ENCODE results near the gene BRD1.
A peak's percentile ranks its signal among the peaks of the same experiment; 100 is the strongest.

BRD1 gene

DNA sequence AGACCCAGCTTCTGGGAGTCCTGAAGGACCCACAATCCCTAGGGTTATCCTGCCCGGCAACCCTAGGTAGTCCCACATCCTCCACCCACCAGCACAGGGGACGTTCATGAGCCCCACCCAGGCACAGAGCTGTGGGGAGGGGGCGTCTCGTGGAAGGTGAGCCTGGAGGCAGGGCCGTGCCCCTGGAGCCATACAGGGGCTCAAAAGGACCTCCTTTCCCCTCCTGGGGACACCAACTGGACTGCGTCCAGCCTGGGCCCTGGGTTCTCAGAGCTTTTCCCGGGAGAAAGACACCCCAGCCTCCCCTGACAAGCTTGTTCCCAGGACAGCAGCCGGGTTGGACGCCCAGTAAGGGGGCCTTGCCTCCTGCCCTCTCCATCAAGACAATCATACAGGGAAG is 78.4 kb downstream of the BRD1 start:
- DNase-seq: no peak

DNA sequence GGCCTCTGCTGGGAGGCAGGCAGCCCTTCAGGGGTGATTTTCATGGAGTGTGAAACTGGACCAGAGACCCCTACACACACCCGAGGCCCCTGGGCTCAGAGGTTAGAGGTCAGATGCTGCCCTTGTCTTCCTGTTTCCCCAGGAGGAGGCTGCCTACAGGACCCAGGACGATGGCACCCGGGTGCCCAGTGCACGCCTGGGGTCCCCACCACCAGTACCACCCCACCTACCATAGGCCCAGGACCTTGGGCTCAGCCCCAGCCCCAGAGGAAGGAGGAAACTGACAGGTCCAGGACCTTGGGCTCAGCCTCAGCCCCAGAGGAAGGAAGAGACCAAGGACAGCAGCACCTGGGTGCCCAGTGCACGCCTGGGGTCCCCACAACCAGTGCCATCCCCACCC is 79.2 kb downstream of the BRD1 start:
- no peak for DNase-seq

DNA sequence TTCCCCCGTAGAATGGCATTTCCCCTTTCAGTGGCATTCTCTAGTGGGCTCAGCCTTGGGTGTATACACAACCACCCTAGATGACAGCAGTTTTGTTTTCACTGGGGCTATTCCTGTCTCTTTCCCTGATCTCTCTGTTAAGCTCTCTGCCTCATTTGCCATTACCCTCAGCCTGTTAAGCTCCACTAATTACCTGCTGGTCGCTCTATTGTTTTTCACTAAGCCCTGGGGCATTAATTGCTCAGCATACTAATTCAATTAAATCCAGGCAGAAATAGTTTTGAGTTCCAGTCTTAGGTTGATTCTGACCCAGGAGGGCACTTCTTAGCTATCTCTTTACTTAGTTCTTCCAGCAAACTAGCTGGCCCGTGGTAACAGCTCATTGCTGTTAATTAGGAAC is 80.0 kb downstream of the BRD1 start:
- no peak for DNase-seq

DNA sequence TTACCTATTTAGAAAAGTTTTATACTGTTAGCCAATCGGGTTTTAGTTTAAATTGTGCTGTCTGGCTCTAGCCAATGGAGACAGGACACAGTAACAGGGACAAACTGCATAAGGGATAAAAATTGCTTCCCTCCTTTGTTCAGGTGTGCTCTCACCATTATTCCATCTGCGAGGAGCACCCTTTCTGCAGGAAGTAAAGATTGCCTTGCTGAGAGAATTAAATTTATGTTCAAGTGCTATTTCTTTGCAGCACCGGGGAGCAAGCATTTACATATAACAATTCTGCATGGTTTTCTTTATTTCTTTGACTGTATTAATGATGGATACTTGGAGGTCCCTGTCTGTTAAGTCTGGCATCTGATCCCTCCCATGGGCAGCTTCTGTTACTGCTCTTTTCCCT is 80.5 kb downstream of the BRD1 start:
- DNase-seq: no peak

DNA sequence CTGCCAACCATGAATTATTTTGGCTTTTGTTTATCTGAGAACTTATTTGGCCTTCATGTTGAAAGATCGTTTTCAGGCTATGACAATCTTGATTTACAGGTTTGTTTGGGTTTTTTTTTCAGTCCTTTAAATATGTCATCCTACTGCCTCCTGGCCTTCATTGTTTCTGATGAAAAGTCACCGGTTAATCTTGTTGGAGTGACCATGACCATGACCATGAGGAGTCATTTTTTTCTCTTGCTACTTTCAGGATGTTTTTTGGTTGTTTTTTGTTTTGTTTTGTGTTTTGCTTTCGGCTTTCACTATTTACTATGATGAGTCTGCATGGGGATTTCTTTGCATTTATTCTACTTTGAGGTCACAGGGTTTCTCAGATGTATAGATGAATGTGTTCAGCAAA is 81.6 kb downstream of the BRD1 start:
- no peak for DNase-seq

DNA sequence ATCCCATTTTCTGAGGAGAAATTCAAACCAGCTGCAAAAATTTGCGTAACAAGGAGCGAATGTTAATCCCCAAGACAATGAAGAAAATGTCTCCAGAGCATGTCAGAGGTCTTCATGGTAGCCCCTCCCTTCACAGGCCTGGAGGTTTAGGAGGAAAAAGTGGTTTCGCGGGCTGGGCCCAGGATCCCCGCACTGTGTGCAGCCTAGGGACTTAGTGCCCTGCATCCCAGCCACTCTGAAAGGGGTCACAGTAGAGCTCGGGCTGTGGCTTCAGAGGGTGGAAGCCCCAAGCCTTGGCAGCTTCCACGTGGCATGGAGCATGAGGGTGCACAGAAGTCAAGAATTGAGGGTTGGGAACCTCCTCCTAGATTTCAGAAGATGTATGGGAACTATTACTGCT is 87.4 kb downstream of the BRD1 start:
- no peak for DNase-seq

DNA sequence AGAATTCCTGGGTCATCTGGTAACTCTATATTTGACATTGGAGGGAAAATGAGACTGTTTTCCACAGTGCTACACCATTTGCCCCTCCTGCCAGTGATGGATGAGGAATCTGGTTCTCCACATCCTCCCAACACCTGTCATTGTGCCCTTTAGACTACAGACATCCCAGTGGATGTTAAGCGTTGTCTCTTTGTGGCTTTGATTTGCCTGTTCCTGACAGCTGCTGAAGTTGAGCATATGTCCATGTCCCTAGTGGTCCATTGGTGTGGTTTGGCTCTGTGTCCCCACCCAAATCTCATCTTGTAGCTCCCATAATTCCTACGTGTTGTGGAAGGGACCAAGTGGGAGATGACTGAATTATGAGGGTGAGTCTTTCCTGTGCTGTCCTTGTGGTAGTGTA is 88.5 kb downstream of the BRD1 start:
- no peak for DNase-seq

DNA sequence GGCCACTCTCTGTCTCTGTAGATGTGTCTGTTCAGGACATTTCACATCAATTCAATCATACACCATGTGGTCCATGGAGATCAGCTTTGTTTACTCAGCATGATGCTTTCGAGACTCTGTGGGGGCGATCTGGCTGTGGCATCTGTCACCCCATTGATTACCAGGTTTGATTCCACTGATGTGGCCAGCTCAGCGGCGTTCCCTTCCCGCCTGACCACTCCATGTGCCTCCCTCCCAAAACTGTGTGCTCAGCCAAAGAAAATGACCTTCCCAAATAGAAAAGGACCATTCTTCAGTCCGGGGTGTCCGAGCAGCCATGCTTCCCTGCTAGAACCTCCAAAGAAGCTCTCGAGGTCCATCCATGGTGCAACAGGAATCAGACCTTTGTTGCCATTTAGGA is 89.1 kb downstream of the BRD1 start:
- DNase-seq: no peak

DNA sequence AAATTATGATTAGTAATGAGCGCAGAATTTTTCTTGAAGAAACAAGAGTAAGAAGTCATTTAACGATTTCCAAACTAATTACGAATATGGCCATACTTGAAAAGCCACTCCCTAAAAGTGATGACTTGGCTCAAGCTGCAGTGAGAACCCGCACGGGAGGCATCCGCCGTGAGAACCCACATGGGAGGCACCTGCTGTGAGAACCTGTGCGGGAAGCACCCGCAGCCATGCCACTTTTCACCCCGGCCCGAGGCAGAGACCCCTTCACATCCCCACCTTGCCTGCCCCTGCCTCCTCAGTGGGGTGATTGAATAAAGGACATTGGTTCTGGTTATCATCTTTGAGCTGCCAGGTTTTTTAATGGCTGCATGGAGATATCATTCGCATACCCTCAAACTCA is 89.7 kb downstream of the BRD1 start:
- no peak for DNase-seq

DNA sequence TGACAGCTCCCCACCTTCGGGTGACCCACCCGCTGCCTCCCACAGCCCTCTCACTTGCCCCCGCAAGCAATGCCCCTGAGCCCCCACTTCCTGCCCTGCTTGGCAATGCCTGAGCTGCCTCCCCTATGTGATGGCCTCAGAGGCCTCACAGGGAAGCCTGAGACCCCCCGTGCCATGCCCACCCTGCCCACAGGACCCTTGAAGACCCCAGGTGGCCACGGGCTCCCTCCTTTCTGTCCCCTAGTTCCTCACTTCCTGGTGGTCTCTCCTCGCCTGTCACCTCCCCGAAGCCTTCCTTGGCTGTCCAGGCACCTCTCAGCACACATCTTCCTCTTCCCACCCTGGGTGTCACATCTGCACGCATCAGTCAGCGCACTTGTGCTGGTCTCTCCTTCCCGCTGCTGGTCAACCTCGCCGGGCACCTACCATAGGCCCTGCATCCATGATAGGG is 90.5 kb downstream of the BRD1 start:
- no peak for DNase-seq

DNA sequence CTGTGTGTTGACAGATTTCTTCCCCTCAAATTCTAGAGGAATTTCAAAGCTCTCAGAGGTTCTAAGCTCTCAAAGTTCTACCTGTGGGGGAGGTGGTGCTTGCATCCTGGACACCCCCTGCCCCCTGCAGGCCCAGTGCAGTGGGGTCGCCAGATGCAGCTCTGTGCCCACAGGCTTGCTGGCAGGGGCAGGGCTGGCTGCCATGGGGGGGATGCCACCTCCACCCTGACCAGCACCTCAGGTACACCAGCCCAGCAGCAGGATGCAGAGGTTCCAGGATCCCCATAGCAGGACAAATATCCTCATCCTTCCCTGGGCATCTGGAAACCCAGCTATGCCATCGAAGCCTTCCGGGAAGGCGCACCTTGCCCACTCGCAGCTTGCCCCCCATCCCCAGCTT is 91.1 kb downstream of the BRD1 start:
- DNase-seq: no peak

DNA sequence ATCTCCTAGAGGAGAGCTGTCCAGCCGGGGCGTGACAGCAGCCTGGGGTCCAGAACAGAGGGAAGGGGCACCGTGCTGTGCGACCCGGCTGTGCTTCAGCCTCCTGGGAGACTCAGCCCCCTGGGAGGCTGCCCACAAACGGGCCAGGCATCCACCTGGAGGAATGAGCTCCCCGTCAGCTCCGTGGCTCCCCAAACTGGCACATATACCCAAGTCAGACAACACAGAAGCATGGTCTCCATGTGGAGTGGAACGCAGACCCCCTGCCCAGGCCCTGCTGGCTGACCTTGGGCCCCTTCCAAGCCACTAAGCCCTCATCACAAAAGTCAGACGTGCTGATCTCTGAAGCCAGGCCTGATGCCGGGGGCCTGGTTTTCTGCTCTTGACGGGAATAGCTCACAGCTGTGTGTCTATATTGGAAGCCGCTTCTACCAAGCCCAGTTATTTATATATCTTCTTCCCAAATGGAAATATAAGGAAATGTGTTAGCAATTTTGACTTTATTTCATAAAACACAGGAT is 91.7 kb downstream of the BRD1 start:
- no peak for DNase-seq

DNA sequence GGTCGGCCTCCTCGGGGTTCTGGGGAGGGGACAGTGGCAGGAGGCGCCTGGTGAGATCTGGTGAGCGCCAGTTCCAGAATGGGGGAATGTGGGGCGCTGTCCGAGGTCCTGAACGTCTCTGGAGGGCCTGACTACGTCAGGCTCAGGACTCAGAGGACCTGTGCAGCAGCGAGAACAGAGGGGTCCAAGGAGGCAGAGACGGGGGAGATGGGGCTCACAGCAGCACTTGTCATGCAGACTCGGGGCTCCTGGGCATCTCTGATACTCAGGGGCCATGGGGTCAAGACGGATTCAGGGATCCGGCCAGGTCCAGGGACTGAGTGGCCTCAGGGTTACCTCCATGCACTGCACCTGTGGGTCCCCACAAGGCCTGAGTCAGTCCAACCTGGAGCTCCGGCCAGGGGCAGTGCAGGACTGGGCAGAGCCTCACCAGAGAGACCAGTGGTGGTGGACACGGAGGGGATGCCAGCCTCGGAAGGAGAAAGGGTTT is 92.2 kb downstream of the BRD1 start:
- DNase-seq: peak; percentile 15

DNA sequence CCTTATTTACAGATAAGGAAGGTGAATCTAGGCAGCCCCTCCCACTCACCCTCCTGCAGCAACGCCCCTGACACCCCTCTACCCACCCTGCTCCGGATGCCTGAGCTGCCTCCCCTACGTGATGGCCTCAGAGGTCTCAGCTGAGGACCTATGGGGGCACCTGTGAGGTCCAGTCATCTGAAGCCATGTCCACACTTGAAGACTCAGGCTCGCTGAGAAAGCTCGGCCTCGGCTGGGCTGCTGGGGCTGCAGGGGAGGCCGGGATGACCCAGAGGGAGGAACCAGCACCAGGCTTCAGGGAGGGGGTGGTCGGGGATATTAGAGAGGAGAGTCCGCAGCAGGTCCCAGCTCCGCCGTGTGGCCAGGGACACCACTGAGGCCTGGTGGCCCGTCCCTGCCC is 92.8 kb downstream of the BRD1 start:
- peak; percentile 4 for DNase-seq

DNA sequence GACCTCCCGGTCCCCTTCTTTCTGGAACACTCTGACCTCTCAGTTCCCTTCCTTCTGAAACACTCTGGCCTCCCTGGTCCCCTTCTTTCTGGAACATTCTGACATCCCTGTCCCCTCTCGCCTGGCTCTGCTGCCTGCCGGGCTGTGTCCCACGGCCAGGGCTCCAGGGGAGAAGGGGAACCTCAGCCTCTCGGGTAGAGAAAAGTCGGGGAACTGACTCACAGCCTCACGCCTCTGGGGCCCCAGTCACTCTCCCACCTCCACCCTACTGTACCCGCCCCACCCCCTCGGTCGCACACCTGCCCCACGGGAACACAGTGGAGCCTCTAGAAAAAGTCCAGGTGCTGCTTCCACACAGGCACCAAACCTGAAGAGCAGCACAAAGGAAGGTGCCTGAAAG is 93.3 kb downstream of the BRD1 start:
- peak; percentile 3 for DNase-seq

DNA sequence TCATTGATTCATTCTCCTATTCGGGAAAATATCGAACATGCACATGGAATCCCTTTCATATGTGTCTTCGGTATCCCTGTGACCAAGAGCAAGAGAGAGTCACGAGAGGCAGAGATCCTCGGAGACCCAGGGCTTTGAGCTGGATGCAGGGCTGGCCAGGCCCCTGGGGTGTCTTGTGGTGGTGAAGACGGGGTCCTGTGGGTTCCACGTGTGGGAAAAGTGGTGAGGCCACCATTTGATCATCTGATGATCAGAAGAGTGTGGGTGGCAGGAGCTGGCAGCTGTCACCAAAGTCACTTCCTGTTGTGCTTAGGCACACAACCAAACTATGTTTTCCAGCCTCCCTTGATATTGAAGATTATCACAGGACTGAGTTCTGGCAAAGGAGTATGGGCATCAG is 94.0 kb downstream of the BRD1 start:
- DNase-seq: no peak

DNA sequence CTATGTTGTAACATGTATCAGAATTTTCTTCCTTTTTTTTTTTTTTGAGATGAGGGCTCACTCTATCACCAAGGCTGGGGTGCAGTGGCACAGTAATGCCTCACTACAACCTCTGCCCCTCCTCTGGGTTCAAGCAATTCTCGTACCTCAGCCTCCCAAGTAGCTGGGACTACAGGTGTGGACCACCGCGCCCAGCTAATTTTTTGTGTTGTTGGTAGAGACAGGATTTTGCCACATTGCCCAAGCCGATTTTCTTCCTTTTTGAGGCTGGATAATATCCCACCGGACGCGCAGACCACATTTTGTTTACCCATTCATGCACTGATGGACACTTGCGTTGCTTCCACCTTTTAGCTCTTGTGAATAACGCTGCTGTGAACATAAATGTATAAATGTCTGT is 97.0 kb downstream of the BRD1 start:
- DNase-seq: no peak

DNA sequence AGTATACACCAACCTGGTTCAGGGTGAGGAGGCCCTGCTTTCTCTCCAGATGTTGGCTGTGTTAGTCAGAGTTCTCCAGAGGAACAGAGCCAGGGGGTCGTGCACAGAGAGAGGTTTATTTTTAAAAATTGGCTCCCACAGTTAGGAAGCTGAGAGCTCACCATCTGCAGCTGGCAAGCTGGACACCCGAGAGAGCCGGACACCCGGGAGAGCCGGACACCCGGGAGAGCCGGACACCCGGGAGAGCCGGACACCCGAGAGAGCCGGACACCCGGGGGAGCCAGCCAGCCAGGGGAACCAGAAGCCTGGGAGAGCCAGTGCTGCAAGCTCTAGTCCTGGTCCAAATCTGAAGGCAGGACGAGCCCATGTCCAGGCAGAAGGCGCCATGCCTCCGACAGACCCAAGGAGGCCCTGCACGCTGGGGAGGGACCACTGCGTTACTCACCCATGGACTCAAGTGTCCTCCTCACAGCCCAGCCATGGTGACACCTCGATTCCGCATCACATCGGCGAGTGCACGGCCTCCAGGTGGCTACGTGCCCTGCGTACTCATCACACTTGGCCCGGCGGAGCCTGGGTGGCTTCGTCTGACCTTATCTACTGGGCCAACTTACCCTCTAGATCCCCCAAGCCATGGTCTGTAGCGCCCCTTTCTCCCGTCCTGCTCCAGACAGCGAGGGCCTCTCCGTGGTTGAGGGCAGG is 99.0 kb downstream of the BRD1 start:
- no peak for DNase-seq

DNA sequence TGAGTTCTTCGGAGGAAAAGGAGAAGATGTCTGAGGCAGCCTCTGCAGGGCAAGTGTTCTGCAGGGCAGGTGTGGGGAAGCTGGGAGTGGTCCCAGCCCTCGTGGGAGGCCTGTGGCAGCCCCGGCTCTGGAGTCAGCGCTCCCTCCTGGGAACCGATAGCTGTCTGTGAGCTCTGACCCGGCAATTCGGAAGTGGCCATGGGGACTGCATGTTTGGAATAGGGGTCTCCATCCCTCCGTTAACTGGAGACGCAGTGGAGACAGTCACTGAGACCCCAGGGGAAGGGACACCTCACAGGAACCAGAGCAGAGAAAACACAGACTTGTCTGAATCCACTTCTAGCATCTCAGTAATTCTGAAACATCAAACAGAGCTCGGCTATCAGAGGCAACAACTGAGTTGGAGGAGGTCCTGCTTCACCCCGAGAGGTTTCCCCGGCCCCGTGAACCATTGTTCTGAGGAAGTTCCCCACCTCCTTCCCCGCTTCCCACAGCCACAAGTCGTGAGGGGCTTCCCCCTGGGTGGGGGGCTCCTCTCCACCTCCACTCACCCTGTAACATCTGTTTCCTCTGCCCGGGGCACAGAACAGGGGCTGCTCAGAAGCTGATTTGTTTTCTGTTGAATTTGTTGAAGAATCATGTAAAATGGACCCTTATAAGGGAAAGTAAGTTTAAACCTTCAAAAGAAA is 99.6 kb downstream of the BRD1 start:
- no peak for DNase-seq

DNA sequence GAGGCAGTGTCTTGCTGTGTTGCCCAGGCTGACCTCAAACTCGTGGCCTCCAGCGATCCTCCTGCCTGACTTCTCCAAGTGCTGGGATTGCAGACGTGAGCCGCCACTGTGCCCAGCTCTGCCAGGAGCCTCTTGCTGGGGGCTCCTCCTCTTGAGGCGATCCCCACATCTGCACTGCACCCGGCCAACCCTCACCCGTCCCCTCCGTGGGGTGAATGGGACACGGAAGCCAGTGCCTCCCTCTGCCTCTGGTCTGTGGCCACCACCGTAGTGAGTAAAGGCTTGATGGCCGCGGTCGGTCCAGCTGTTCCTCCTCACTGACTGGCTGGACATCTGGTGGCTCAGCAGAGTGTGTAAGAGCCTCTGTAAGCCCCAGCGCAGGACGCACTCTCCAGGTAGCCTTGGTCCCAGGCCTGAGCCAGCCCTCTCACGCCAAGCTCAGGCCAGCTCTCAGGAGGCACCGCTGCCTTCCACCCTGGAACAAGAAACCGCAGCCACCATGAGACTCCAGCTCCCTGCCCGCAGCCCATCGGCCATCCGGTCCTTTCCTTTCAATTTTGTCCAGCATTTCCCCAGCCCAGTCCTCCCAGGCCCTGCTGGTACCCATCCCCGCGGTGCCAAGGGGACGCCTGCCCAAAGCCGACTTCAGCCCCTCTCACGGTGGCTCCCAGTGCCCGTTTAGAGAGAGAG is 100.3 kb downstream of the BRD1 start:
- DNase-seq: no peak

DNA sequence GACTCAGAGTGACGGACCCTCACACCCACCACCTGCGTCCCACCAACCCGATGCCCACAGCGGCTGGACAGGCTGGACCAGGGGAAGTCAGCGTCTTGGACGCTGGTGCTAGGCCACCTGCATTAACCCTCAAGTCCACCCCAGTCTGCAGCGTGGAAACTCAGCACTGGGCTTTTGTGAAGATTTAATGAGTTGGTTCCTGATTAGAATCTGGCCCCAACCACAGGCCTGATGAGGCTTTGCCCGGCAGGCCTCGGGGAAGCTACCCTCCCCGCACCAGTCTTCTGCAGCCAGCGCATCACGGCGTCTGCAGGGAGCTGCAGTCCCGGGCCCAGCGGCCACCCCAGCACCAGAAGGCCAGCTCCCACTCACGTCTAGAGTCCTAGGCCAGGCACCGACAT is 101.0 kb downstream of the BRD1 start:
- no peak for DNase-seq

DNA sequence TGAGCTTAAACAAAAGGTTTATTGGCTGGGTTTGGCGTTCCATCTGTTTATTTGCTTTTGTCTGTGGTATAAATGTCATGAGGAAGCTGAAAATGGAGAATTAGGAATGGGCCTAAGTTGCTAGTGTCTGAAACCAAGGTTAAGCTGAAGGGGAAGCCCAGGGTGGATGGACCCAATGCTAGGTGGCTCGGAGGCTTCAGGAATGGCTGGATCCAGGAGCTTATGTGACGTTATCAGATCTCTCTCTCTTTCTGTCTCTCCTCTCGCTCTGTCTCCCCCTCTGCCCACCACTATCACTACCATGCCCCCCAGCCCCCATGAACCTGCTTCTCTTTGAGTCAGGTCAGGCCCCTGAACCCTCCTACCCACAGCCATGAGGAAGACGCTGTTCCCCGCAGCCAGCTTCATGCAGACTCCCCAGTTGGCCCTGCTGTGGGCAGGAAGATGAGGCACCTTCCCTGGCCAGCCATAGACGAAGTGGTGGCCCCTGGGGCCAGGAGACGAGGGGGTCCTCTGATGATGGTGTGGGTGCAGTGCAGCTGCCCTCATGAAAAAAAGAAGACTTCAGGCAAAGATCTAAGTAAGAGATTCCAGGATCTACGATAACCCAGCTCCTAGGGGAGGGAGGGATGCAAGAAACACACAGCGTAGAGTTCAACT is 101.5 kb downstream of the BRD1 start:
- DNase-seq: no peak

DNA sequence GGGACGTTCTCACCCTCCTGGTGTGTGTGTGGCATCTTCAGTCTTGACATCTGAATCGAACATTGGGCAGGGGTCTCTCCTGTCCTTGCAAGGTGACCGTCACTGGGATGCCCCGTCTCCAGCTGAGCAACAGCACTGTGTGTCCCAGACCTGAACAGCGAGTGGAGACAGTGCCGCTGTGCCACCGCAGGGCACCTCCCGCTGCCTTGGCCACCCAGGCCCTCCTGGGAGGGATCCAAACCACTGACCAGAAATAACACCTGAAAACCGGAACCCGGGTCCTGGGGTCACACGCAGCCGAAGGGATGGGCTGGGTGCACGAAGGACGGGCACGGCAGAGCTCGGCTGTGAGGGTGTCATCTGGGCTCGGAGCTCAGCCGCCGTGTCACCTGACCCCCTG is 102.2 kb downstream of the BRD1 start:
- DNase-seq: no peak

Data from activated T-cell treated with anti-CD3 and anti-CD28 coated beads, Interleukin-2, amount 50 U/mL, for 1 hour (primary cell).